HEK293 (cell line): Measurements from ENCODE around the gene PRRT1.

Experiments
- CTCF ChIA-PET: fragments of 350-600 bp; formaldehyde crosslinking; extraction: SDS; loops from one replicate; lab custom pipeline; 2021; ENCODE audit warnings: antibody characterized with exemption; lab: Yijun Ruan, JAX
- POLR2A ChIA-PET: fragments of 300-600 bp; formaldehyde crosslinking; extraction: SDS; loops from one replicate; lab custom pipeline; 2020; ENCODE audit warnings: antibody characterized with exemption, inconsistent platforms; lab: Yijun Ruan, JAX
- H3K27ac ChIP-seq: fragments of 200-500 bp; sonication (Bioruptor generic); 2 replicates; pipeline ENCODE4 v1.5.1; 2014; ENCODE audit warnings: low read depth, low read length, control low read depth, inconsistent platforms; ENCODE audit errors: extremely low read depth
- H3K36me3 ChIP-seq, 2 experiments: fragments of 200-500 bp in 1 of 2; sonication (Bioruptor generic) in 1 of 2; 1 replicate in 1 of 2; 2 replicates in 1 of 2; pipeline ENCODE4 v1.5.1; 2014 to 2017; ENCODE audit warnings: inconsistent platforms in 2 of 2, low read length in 2 of 2; ENCODE audit not compliant: control insufficient read depth in 2 of 2, insufficient read depth in 1 of 2
- H3K4me1 ChIP-seq: fragments of 200-500 bp; sonication (Bioruptor generic); 2 replicates; pipeline ENCODE4 v1.5.1; 2014; ENCODE audit warnings: mild to moderate bottlenecking, low read length, inconsistent platforms; ENCODE audit not compliant: control insufficient read depth, insufficient read depth
- H3K4me3 ChIP-seq: 2 replicates; pipeline ENCODE4 v1.5.1; 2011; ENCODE audit warnings: low read depth, mild to moderate bottlenecking, control low read depth, low read length, moderate library complexity
- H3K9me3 ChIP-seq: fragments of 200-500 bp; sonication (Bioruptor generic); 2 replicates; pipeline ENCODE4 v1.5.1; 2014; ENCODE audit warnings: low read depth, low read length, inconsistent platforms; ENCODE audit not compliant: control insufficient read depth, insufficient read depth
- BCL6B ChIP-seq: fragments of 450-650 bp; formaldehyde crosslinking; IDR thresholded peaks from 2 replicates; pipeline ENCODE4 v1.5.1; 2017; ENCODE audit warnings: missing biosample characterization, missing genetic modification characterization
- ELK4 ChIP-seq: IDR thresholded peaks from 2 replicates; pipeline ENCODE4 v1.6.1; 2011; ENCODE audit warnings: mild to moderate bottlenecking, low read depth, low read length, borderline replicate concordance
- FEZF1 ChIP-seq: fragments of 450-650 bp; formaldehyde crosslinking; IDR thresholded peaks from 2 replicates; pipeline ENCODE4 v1.5.1; 2016; ENCODE audit warnings: missing biosample characterization, missing genetic modification characterization
- KLF16 ChIP-seq: fragments of 450-650 bp; formaldehyde crosslinking; IDR thresholded peaks from 2 replicates; pipeline ENCODE4 v1.5.1; 2017; ENCODE audit warnings: missing biosample characterization, missing genetic modification characterization
- PRDM10 ChIP-seq: fragments of 450-650 bp; formaldehyde crosslinking; IDR thresholded peaks from 2 replicates; pipeline ENCODE4 v1.5.1; 2016; ENCODE audit warnings: missing biosample characterization, missing genetic modification characterization
- SP2 ChIP-seq: fragments of 450-650 bp; formaldehyde crosslinking; IDR thresholded peaks from 2 replicates; pipeline ENCODE4 v1.5.1; 2016; ENCODE audit warnings: missing biosample characterization, missing genetic modification characterization
- WT1 ChIP-seq: fragments of 450-650 bp; formaldehyde crosslinking; IDR thresholded peaks from 2 replicates; pipeline ENCODE4 v1.5.1; 2016; ENCODE audit warnings: missing biosample characterization, missing genetic modification characterization
- ZNF157 ChIP-seq: fragments of 450-650 bp; formaldehyde crosslinking; IDR thresholded peaks from 2 replicates; pipeline ENCODE4 v1.5.1; 2016; ENCODE audit warnings: missing biosample characterization, missing genetic modification characterization
- ZNF223 ChIP-seq: fragments of 450-650 bp; formaldehyde crosslinking; IDR thresholded peaks from 2 replicates; pipeline ENCODE4 v1.5.1; 2016; ENCODE audit warnings: missing biosample characterization, missing genetic modification characterization
- ZNF280D ChIP-seq: fragments of 450-650 bp; formaldehyde crosslinking; IDR thresholded peaks from 2 replicates; pipeline ENCODE4 v1.5.1; 2016; ENCODE audit warnings: missing biosample characterization, missing genetic modification characterization
- ZNF341 ChIP-seq: fragments of 450-650 bp; formaldehyde crosslinking; IDR thresholded peaks from 2 replicates; pipeline ENCODE4; 2016; ENCODE audit warnings: low read depth, missing biosample characterization, missing genetic modification characterization
- ZNF398 ChIP-seq: fragments of 450-650 bp; formaldehyde crosslinking; IDR thresholded peaks from 2 replicates; pipeline ENCODE4 v1.5.1; 2017; ENCODE audit warnings: missing biosample characterization, missing genetic modification characterization
- ZNF530 ChIP-seq: fragments of 450-650 bp; formaldehyde crosslinking; IDR thresholded peaks from 2 replicates; pipeline ENCODE4 v1.5.1; 2016; ENCODE audit warnings: low read depth, missing biosample characterization, missing genetic modification characterization
- ZSCAN18 ChIP-seq: fragments of 450-650 bp; formaldehyde crosslinking; IDR thresholded peaks from 2 replicates; pipeline ENCODE4 v1.5.1; 2016; ENCODE audit warnings: missing biosample characterization, missing genetic modification characterization

Gene PRRT1

GRCh38 chr6:32151863-32152768, at the start of gene PRRT1:
PRRT1 (minus strand) TSS chr6:32151939; CDS start chr6:32151827, 112 bp downstream.
- POLR2A ChIA-PET = interaction anchor here (0.6 to 3.4 kb wide), 5 partner anchors 9 to 590 kb away, joined by 3 to 38 read pairs (median 7); partner anchors contain the start of genes AGPAT1, ATF6B, FKBPL and PBX2
- Histone ChIP-seq H3K4me1 (peaks cover 7% of the 10 kb centered on the region; the same call in 1 of the 2 replicates), H3K36me3 (peaks cover 9 to 20% of the 10 kb centered on the region in 2 experiments; a peak in 2 of 3 replicates), H3K9me3 (no peaks in the 10 kb centered on the region)
- peak; percentile 61 for TF ChIP-seq PRDM10
- TF ChIP-seq ZNF398 (tag by site-specific recombination) = peak; percentile 92
- no peak for TF ChIP-seq ZNF157 (tag by site-specific recombination)
- peak; percentile 41; the same call in 1 of the 2 replicates for TF ChIP-seq FEZF1
- no peak for TF ChIP-seq ZNF223 (tag by site-specific recombination)
- TF ChIP-seq WT1 = 0 out of 2 replicates have a peak, but pooled peaks have one; percentile 15
- TF ChIP-seq ZNF341 = peak; percentile 21; the same call in 1 of the 2 replicates
- TF ChIP-seq, all 188 proteins: peak for 5
- Histone ChIP-seq H3K27ac (peak within 1 kb of the TSS; percentile 80), H3K4me3 (no peak within 1 kb of the TSS)
- CTCF ChIA-PET = interaction anchor here (0.6 to 1.7 kb wide), 8 partner anchors 12 to 702 kb away, joined by 3 to 8 read pairs (median 4); partner anchors contain the start of genes EGFL8 and TAP1

GRCh38 chr6:32200711-32201475, 49.2 kb upstream of the PRRT1 start:
- H3K27ac ChIP-seq = no peak overlapping the region
- no peak overlapping the region for H3K4me3 ChIP-seq
- ChIA-PET CTCF (no interaction called here), POLR2A (no interaction called here)
- TF ChIP-seq ZSCAN18 (tag by site-specific recombination) (no peak), SP2 (tag by site-specific recombination) (no peak), ZNF280D (no peak), BCL6B (tag by site-specific recombination) (no peak), ELK4 (no peak), ZNF530 (no peak), KLF16 (no peak)
- H3K36me3 ChIP-seq = no peaks in the 10 kb centered on the region
- no peaks in the 10 kb centered on the region for H3K9me3 ChIP-seq
- H3K4me1 ChIP-seq = peaks cover 6% of the 10 kb centered on the region; the same call in 1 of the 2 replicates
